SK-N-MC (cell line): ENCODE measurements around the gene SLC39A2.

ENCODE experiments used
- EZH2 ChIP-seq: fragments of 200-600 bp; sonication (generic); IDR thresholded peaks from one replicate; pipeline ENCODE4 v1.6.1; 2017; ENCODE audit warnings: antibody characterized with exemption
- POLR2AphosphoS5 ChIP-seq: IDR thresholded peaks from 2 replicates; pipeline ENCODE4 v1.6.1; 2012; ENCODE audit warnings: mild to moderate bottlenecking, low read depth, low read length, borderline replicate concordance

GRCh38 chr14:20998674-20999366 is at the start of gene SLC39A2:
- TF ChIP-seq POLR2AphosphoS5 (no peak), EZH2 (no peak)
